HepG2 (cell line): Measurements from ENCODE around the gene LEUTX. TPM values are rescaled to one million over a fixed set of nuclear protein-coding genes. Genes with fewer than 3 reads are reported as not detected.

Experiments
- ATAC-seq: fragments of 200-7000 bp; cut with Tn5 transposase; 3 replicates; pipeline ENCODE4 v1.9.1; 2020; ENCODE audit warnings: mild to moderate bottlenecking, moderate library complexity
- BruUV-seq: library from RNA; stranded (reverse); fragments of 400-500 nt; replicated peaks from 2 replicates; lab custom pipeline; 2021; lab: Mats Ljungman, UMichigan
- CTCF ChIA-PET: fragments of 300-600 bp; formaldehyde crosslinking; extraction: SDS; loops from one replicate; lab custom pipeline; 2021; ENCODE audit warnings: low total read pairs, inconsistent platforms, low intra/inter-chr PET ratio; lab: Yijun Ruan, JAX
- POLR2A ChIA-PET: fragments of 350-600 bp; sonication (Branson Sonifier 250); formaldehyde crosslinking; loops from one replicate; lab custom pipeline; 2020; ENCODE audit warnings: antibody characterized with exemption, inconsistent platforms; lab: Yijun Ruan, JAX
- DNase-seq: peaks from one replicate; pipeline ENCODE4 v3.0.0-alpha.2; 2015; ENCODE audit warnings: low spot score
- FAIRE-seq: peaks from 3 replicates; lab custom pipeline; 2011; peaks lifted over from hg19 to GRCh38; lab: Jason Lieb, UNC
- H2AFZ ChIP-seq: one replicate; pipeline ENCODE4 v1.6.1; 2011; ENCODE audit warnings: low read length, inconsistent platforms
- H3K27ac ChIP-seq: fragments of 300-600 bp; 3 replicates; pipeline ENCODE4 v1.8.0; 2011; ENCODE audit warnings: mixed run types, mild to moderate bottlenecking, mixed read lengths, low read length, inconsistent platforms; ENCODE audit not compliant: insufficient read depth; ENCODE audit errors: extremely low read length
- H3K27me3 ChIP-seq, 2 experiments: fragments of 200-600 bp in 1 of 2; 2 replicates in 1 of 2; 3 replicates in 1 of 2; pipeline versions ENCODE4 v1.6.0 to v1.8.0; 2011; ENCODE audit warnings: low read length in 2 of 2, mild to moderate bottlenecking in 2 of 2, moderate library complexity in 2 of 2, inconsistent platforms in 1 of 2; ENCODE audit not compliant: insufficient read depth in 2 of 2, control insufficient read depth in 1 of 2
- H3K36me3 ChIP-seq, 2 experiments: fragments of 200-600 bp in 1 of 2; replicated peaks in 1 of 2; 2 replicates in 1 of 2; 3 replicates in 1 of 2; pipeline versions ENCODE4 v1.5.1 to v1.8.0; 2011; ENCODE audit warnings: low read length in 2 of 2, inconsistent platforms in 1 of 2; ENCODE audit not compliant: insufficient read depth in 2 of 2, control insufficient read depth in 1 of 2
- H3K4me1 ChIP-seq: 2 replicates; pipeline ENCODE4 v1.5.1; 2012; ENCODE audit warnings: low read length, inconsistent platforms; ENCODE audit not compliant: insufficient read depth
- H3K4me2 ChIP-seq: 2 replicates; pipeline ENCODE4 v1.6.0; 2011; ENCODE audit warnings: low read depth, low read length, inconsistent platforms
- H3K4me3 ChIP-seq, 3 experiments: fragments of 200-600 bp in 1 of 3; sonication (generic), shearing (Covaris generic) in 1 of 3; replicated peaks in 1 of 3; 2 replicates each; pipeline ENCODE4 v1.5.1; 2011 to 2016; ENCODE audit warnings: low read length in 3 of 3, inconsistent platforms in 2 of 3, low read depth in 2 of 3, mild to moderate bottlenecking in 2 of 3, control low read depth in 1 of 3, mixed read lengths in 1 of 3; ENCODE audit not compliant: insufficient read depth in 1 of 3
- H3K79me2 ChIP-seq: one replicate; pipeline ENCODE4 v1.6.1; 2011; ENCODE audit warnings: low read length, inconsistent platforms; ENCODE audit not compliant: insufficient read depth
- H3K9ac ChIP-seq: 2 replicates; pipeline ENCODE4 v1.6.0; 2011; ENCODE audit warnings: mild to moderate bottlenecking, low read depth, low read length, inconsistent platforms; ENCODE audit not compliant: insufficient read depth
- H3K9me3 ChIP-seq: 2 replicates; pipeline ENCODE4 v1.5.1; 2012; ENCODE audit warnings: mild to moderate bottlenecking, low read length
- H4K20me1 ChIP-seq: 2 replicates; pipeline ENCODE4 v1.6.0; 2011; ENCODE audit warnings: inconsistent platforms, mild to moderate bottlenecking, low read length, moderate library complexity; ENCODE audit not compliant: insufficient read depth
- HMG20A ChIP-seq: IDR thresholded peaks from 2 replicates; pipeline ENCODE4 v1.6.1; 2016; ENCODE audit warnings: borderline replicate concordance
- HNRNPH1 ChIP-seq: fragments of 200-400 bp; formaldehyde crosslinking; optimal IDR thresholded peaks from 2 replicates; pipeline ENCODE3; 2017; ENCODE audit warnings: mild to moderate bottlenecking, low read depth, low read length
- MYNN ChIP-seq: sonication (generic); formaldehyde crosslinking; IDR thresholded peaks from 2 replicates; pipeline ENCODE4 v1.4.0; 2020; ENCODE audit warnings: mild to moderate bottlenecking, low read depth, missing genetic modification reagents
- POLR2A ChIP-seq, 2 experiments: IDR thresholded peaks; 2 replicates each; pipeline ENCODE4 v1.6.1; 2011; ENCODE audit warnings: low read depth in 2 of 2, low read length in 2 of 2, mild to moderate bottlenecking in 1 of 2, moderate library complexity in 1 of 2; ENCODE audit not compliant: insufficient read depth in 1 of 2
- SRSF1 ChIP-seq: fragments of 200-400 bp; formaldehyde crosslinking; optimal IDR thresholded peaks from 2 replicates; pipeline ENCODE3; 2017; ENCODE audit warnings: mild to moderate bottlenecking, low read depth, low read length, moderate library complexity
- SRSF4 ChIP-seq: fragments of 200-400 bp; formaldehyde crosslinking; IDR thresholded peaks from one replicate; pipeline ENCODE4 v1.6.1; 2018; ENCODE audit warnings: mild to moderate bottlenecking, low read depth, low read length, moderate library complexity; ENCODE audit not compliant: poor library complexity, severe bottlenecking
- XRCC5 ChIP-seq: fragments of 200-400 bp; formaldehyde crosslinking; optimal IDR thresholded peaks from 2 replicates; pipeline ENCODE3; 2017; ENCODE audit warnings: mild to moderate bottlenecking, low read length
- ZNF354B ChIP-seq: sonication (generic); formaldehyde crosslinking; IDR thresholded peaks from 2 replicates; pipeline ENCODE4 v1.8.0; 2022; ENCODE audit warnings: mild to moderate bottlenecking, missing genetic modification reagents
- ZNF788 ChIP-seq: sonication (generic); formaldehyde crosslinking; IDR thresholded peaks from 2 replicates; pipeline ENCODE4 v1.5.0; 2020; ENCODE audit warnings: mild to moderate bottlenecking, missing genetic modification reagents, borderline replicate concordance
- WGBS: methylation state at CpG from one replicate; pipeline ENCODE4 v1.1.6; 2017; ENCODE audit warnings: low lambda C conversion rate; 5-methylcytosine and 5-hydroxymethylcytosine counted together
- in situ Hi-C: cut with HindIII; loops from 2 replicates; pipeline ENCODE4 v1.10.0; 2017; ENCODE audit warnings: low pct_unique_long_range_greater_than_20kb; ENCODE audit not compliant: extremely low pct_ligation_motif_present
- intact Hi-C: fragments of 100-400 bp; cut with micrococcal nuclease; formaldehyde crosslinking; loops from one replicate; pipeline ENCODE4 v1.10.0; 2022; ENCODE audit not compliant: unreplicated experiment
- polyA plus RNA-seq, 8 experiments: library from polyadenylated mRNA; depleted of rRNA in 3 of 8; stranded (reverse) in 7 of 8; unstranded in 1 of 8; fragments of >200 nt; fragmentation: Illumina TruSeq in 4 of 8; extraction: Trizol in 4 of 8; gene quantifications; 2 replicates each; pipeline versions ENCODE4 v1.2.1 to v1.2.3, GENCODE V29; 2011 to 2016; ENCODE audit warnings: low read depth in 4 of 8, missing spikeins in 1 of 8, mixed read lengths in 1 of 8; ENCODE audit not compliant: insufficient read depth in 1 of 8
- total RNA-seq, 5 experiments: library from RNA; depleted of rRNA; stranded (reverse); fragments of >200 nt; fragmentation: Illumina TruSeq; extraction: Trizol; gene quantifications; 2 replicates each; pipeline ENCODE4 v1.2.3, GENCODE V29; 2016; ENCODE audit warnings: low read depth in 1 of 5

LEUTX gene
- total and polyA plus RNA-seq, 2 of the 13 experiments (the other 11 are each of a cell fraction or from before 2014, with no cell fraction given) = not detected

GRCh38 chr19:39830847-39831246, 52.2 kb downstream of the LEUTX start:
- Histone ChIP-seq H3K79me2 (no peaks in the 10 kb centered on the region), H2AFZ (no peak overlapping the region), H3K9ac (no peak overlapping the region), H3K4me3 (no peak overlapping the region), H3K9me3 (no peaks in the 10 kb centered on the region), H3K27me3 (no peaks in the 10 kb centered on the region), H3K27ac (no peak overlapping the region), H3K4me1 (no peaks in the 10 kb centered on the region), H3K4me2 (no peak overlapping the region), H3K36me3 (peaks cover 27 to 56% of the 10 kb centered on the region in 2 experiments), H4K20me1 (no peaks in the 10 kb centered on the region)
- no TSS peak for BruUV-seq
- ChIA-PET POLR2A (no interaction called here), CTCF (no interaction called here)
- FAIRE-seq = no peak
- TF ChIP-seq ZNF788 (no peak), ZNF354B (CRISPR knock-in tag) (no peak), POLR2A (IDR thresholded peaks at IDR 0.05; ENCODE audit: insufficient read depth in 1 of 2, low read depth in 2 of 2, low read length in 2 of 2) (0 out of 4 replicates have a peak, but pooled peaks of 1 of the 2 experiments have one; percentile 20)
- no peak for DNase-seq
- intact Hi-C loops = no loop called here
- in situ Hi-C loops = no loop called here
- ATAC-seq = no peak

- ChIA-PET POLR2A (no interaction called here), CTCF (no interaction called here)
- H3K4me3 ChIP-seq = no peak overlapping the region
- peaks cover 28 to 64% of the 10 kb centered on the region in 2 experiments for H3K36me3 ChIP-seq
- DNase-seq (no peak), ATAC-seq (no peak), FAIRE-seq (no peak)
- no TSS peak for BruUV-seq
- in situ Hi-C loops (no loop called here), intact Hi-C loops (no loop called here)
- no peak overlapping the region for H3K4me2 ChIP-seq
- no peaks in the 10 kb centered on the region for H3K4me1 ChIP-seq
- H2AFZ ChIP-seq = no peak overlapping the region
- H3K27ac ChIP-seq = no peak overlapping the region
- H3K79me2 ChIP-seq = no peaks in the 10 kb centered on the region
- H4K20me1 ChIP-seq = no peaks in the 10 kb centered on the region
- H3K9ac ChIP-seq = no peak overlapping the region
- no peak for TF ChIP-seq XRCC5
- no peak for TF ChIP-seq SRSF4
- TF ChIP-seq HMG20A = no peak
- no peak for TF ChIP-seq SRSF1
- no peak for TF ChIP-seq HNRNPH1
- no peak for TF ChIP-seq MYNN (CRISPR knock-in tag)
- no peaks in the 10 kb centered on the region for H3K27me3 ChIP-seq
- WGBS = 97% methylated on average over 16 of the region's 16 CpGs
- no peaks in the 10 kb centered on the region for H3K9me3 ChIP-seq
Measured at GRCh38 chr19:39831679-39832078, 53.0 kb downstream of the LEUTX start.
